OCI-LY7 (cell line): ENCODE measurements around the gene TAS2R38. TPM values are rescaled to one million over a fixed set of nuclear protein-coding genes. Genes with fewer than 3 reads are reported as not detected.
A peak's percentile ranks its signal among the peaks of the same experiment; 100 is the strongest.

Experiments used
- BruUV-seq: library from RNA; stranded (reverse); fragments of 400-500 nt; replicated peaks from 2 replicates; lab custom pipeline; 2021; lab: Mats Ljungman, UMichigan
- CTCF ChIA-PET: fragments of 300-600 bp; sonication (Branson Sonifier 250); formaldehyde crosslinking; loops from one replicate; lab custom pipeline; 2022; ENCODE audit warnings: antibody characterized with exemption; ENCODE audit not compliant: unreplicated experiment; lab: Charles Lee
- POLR2A ChIA-PET: fragments of 300-600 bp; sonication (Branson Sonifier 250); formaldehyde crosslinking; loops from one replicate; lab custom pipeline; 2022; ENCODE audit warnings: antibody characterized with exemption; lab: Charles Lee
- DNase-seq: peaks from one replicate; pipeline ENCODE4 v3.0.0-alpha.2; 2015; ENCODE audit warnings: low spot score
- H2AFZ ChIP-seq: fragments of 200-600 bp; sonication (generic), shearing (Covaris generic); 2 replicates; pipeline ENCODE4 v1.6.1; 2014; ENCODE audit warnings: mild to moderate bottlenecking, antibody characterized with exemption, low read length, moderate library complexity
- H3K27ac ChIP-seq: fragments of 200-600 bp; sonication (generic); 2 replicates; pipeline ENCODE4 v1.5.1; 2014; ENCODE audit warnings: mixed run types, low read depth, mild to moderate bottlenecking, moderate library complexity, low read length, inconsistent platforms; ENCODE audit not compliant: poor library complexity, severe bottlenecking
- H3K36me3 ChIP-seq: fragments of 200-600 bp; sonication (generic); 2 replicates; pipeline ENCODE4 v1.6.1; 2014; ENCODE audit warnings: mild to moderate bottlenecking, antibody characterized with exemption, low read length, moderate library complexity, mixed read lengths; ENCODE audit not compliant: insufficient read depth
- H3K4me1 ChIP-seq: fragments of 200-600 bp; sonication (generic); 2 replicates; pipeline ENCODE4 v1.5.1; 2014; ENCODE audit warnings: mild to moderate bottlenecking, low read length; ENCODE audit not compliant: insufficient read depth, poor library complexity, severe bottlenecking
- H3K4me2 ChIP-seq: fragments of 200-600 bp; sonication (generic); 2 replicates; pipeline ENCODE4 v1.6.1; 2014; ENCODE audit warnings: mild to moderate bottlenecking, low read length
- H3K4me3 ChIP-seq: fragments of 200-600 bp; sonication (generic); 2 replicates; pipeline ENCODE4 v1.5.1; 2014; ENCODE audit warnings: mild to moderate bottlenecking, low read depth, low read length; ENCODE audit not compliant: poor library complexity, severe bottlenecking
- H3K79me2 ChIP-seq: fragments of 200-600 bp; sonication (generic); 2 replicates; pipeline ENCODE4 v1.6.1; 2016; ENCODE audit warnings: low read depth, mild to moderate bottlenecking, low read length, moderate library complexity, mixed read lengths; ENCODE audit not compliant: insufficient read depth
- H3K9me2 ChIP-seq: fragments of 200-600 bp; sonication (generic); 2 replicates; pipeline ENCODE4 v1.6.1; 2016; ENCODE audit warnings: mild to moderate bottlenecking, low read length, mixed read lengths; ENCODE audit not compliant: insufficient read depth
- H3K9me3 ChIP-seq: fragments of 200-600 bp; sonication (generic); 2 replicates; pipeline ENCODE4 v1.6.1; 2014; ENCODE audit warnings: mild to moderate bottlenecking, mixed run types, low read length, mixed read lengths
- H4K20me1 ChIP-seq: fragments of 200-600 bp; sonication (generic); 2 replicates; pipeline ENCODE4 v1.6.1; 2014; ENCODE audit warnings: mild to moderate bottlenecking, antibody characterized with exemption, low read length, moderate library complexity, mixed read lengths; ENCODE audit not compliant: insufficient read depth
- EZH2phosphoT487 ChIP-seq: fragments of 200-600 bp; sonication (generic); IDR thresholded peaks from 2 replicates; pipeline ENCODE4 v1.6.1; 2018; ENCODE audit warnings: low read depth, borderline replicate concordance, mild to moderate bottlenecking, mixed run types, antibody characterized with exemption, low read length, moderate library complexity, mixed read lengths
- intact Hi-C: fragments of 100-400 bp; cut with micrococcal nuclease; formaldehyde crosslinking; loops from one replicate; pipeline ENCODE4 v1.10.0; 2022; ENCODE audit not compliant: unreplicated experiment
- total RNA-seq, 2 experiments: library from RNA; depleted of rRNA in 1 of 2; stranded (reverse); fragments of >200 nt in 1 of 2; shearing (Covaris generic) in 1 of 2; gene quantifications; 2 replicates each; pipeline ENCODE4 v1.2.3, GENCODE V29; 2014 to 2022
- TF ChIP-seq, protein P1 (sequence below): fragments of 200-600 bp; sonication (generic); conservative IDR thresholded peaks from 2 replicates; pipeline ENCODE4 v1.5.1; 2014; ENCODE audit warnings: mild to moderate bottlenecking, antibody characterized with exemption, low read length, moderate library complexity, mixed read lengths

TAS2R38 gene
- total RNA-seq, 2 experiments from 2014 or later, result not detected

DNA sequence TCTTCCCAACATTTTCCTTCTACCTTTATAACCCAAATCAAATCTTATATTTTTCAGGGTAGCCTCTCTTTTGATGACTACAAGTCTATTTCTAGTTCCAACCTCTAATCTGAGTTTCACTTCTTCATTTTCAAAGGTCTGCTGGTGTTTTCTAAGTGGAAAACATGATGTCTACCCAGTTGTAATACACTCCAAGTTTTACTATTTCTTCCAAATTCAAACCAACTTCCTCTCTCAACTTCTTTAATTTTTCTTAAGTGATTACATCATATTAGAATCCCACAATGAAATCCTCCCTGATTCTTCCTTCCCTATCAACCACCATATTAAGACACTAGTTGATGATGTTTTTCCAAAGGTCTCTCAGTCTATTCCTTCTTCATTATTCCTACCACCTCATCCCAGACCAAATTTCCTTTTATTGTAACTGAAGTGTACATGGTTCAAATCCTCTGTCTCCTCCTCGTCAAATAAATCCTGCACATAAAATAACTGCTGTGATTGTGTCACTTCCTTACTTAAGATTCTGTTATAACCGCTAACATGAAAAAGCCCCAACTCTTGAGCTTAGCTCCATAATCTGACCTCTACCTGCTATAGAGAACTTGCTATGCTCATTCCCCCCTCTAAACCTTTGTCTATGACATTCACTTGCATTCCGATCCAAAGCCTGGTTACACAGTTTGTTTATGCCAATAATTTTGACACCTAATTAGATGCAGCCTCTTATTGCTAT lies 12.7 kb downstream of the TAS2R38 start:
- H3K4me2 ChIP-seq, result peak overlapping the region; percentile 46
- H3K4me3 ChIP-seq, result no peak overlapping the region
- peak overlapping the region; percentile 65 for H3K27ac ChIP-seq
- peaks cover 23% of the 10 kb centered on the region for H3K4me1 ChIP-seq
- ChIA-PET CTCF (no interaction called here), POLR2A (no interaction called here)
- no TSS peak for BruUV-seq
- 0 out of 2 replicates have a peak, but pooled peaks cover 3% of the 10 kb centered on the region for H3K9me3 ChIP-seq
- peak overlapping the region; percentile 56; the same call in 1 of the 2 replicates for H2AFZ ChIP-seq
- H3K36me3 ChIP-seq, result no peaks in the 10 kb centered on the region
- intact Hi-C loops, result no loop called here
- H4K20me1 ChIP-seq, result no peaks in the 10 kb centered on the region
- no peaks in the 10 kb centered on the region for H3K79me2 ChIP-seq
- no peaks in the 10 kb centered on the region for H3K9me2 ChIP-seq
- DNase-seq, result peak; percentile 78
- TF ChIP-seq EZH2phosphoT487, result no peak
- TF ChIP-seq, protein P1, sequence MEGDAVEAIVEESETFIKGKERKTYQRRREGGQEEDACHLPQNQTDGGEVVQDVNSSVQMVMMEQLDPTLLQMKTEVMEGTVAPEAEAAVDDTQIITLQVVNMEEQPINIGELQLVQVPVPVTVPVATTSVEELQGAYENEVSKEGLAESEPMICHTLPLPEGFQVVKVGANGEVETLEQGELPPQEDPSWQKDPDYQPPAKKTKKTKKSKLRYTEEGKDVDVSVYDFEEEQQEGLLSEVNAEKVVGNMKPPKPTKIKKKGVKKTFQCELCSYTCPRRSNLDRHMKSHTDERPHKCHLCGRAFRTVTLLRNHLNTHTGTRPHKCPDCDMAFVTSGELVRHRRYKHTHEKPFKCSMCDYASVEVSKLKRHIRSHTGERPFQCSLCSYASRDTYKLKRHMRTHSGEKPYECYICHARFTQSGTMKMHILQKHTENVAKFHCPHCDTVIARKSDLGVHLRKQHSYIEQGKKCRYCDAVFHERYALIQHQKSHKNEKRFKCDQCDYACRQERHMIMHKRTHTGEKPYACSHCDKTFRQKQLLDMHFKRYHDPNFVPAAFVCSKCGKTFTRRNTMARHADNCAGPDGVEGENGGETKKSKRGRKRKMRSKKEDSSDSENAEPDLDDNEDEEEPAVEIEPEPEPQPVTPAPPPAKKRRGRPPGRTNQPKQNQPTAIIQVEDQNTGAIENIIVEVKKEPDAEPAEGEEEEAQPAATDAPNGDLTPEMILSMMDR, result no peak

DNA sequence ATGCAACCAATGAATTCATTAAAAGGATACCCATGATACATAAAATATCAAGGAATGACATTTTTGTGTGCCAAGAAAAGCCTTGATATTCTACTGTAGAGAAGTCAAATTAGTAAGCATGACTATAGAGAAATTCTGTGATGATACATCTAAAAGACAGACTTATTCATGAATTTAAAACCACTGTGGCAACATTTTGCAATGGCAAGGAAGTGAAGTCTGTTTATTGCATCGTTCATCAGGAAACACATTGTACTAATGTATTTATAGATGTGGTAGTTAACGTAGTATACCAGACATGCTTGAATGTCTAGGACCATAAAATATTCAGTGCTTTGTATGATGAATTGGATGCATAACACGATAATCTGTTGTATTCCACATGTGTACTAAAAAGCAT lies 17.5 kb downstream of the TAS2R38 start:
- no peak overlapping the region for H3K4me2 ChIP-seq
- H3K9me2 ChIP-seq, result no peaks in the 10 kb centered on the region
- H4K20me1 ChIP-seq, result no peaks in the 10 kb centered on the region
- ChIA-PET POLR2A (no interaction called here), CTCF (no interaction called here)
- TF ChIP-seq EZH2phosphoT487, result no peak
- TF ChIP-seq, protein P1, result no peak
- H3K4me3 ChIP-seq, result no peak overlapping the region
- BruUV-seq, result no TSS peak
- H3K36me3 ChIP-seq, result no peaks in the 10 kb centered on the region
- H3K79me2 ChIP-seq, result no peaks in the 10 kb centered on the region
- H3K4me1 ChIP-seq, result peaks cover 19% of the 10 kb centered on the region
- intact Hi-C loops, result no loop called here
- H3K9me3 ChIP-seq, result no peaks in the 10 kb centered on the region
- no peak overlapping the region for H3K27ac ChIP-seq
- peak overlapping the region; percentile 34; the same call in 1 of the 2 replicates for H2AFZ ChIP-seq
- DNase-seq, result no peak

DNA sequence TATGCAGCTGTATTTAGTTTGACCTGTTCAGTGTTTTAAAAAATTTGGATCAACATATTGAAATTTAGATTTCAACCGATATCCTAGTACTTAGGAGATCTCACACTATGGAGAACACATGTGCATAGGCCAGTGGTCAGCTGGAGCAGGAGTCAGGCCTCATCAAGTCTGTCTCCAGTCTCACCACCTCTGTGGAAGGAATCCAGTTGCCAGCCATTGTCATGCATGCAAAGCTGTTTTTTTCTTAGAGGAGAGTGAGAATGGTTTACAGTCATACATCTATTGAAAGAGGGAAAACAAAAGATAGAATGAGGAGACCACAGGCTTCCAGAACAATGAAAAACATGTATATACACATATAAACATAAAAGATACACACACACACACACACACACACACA lies 19.2 kb downstream of the TAS2R38 start:
- Histone ChIP-seq H2AFZ (no peak overlapping the region), H3K4me2 (no peak overlapping the region), H3K79me2 (no peaks in the 10 kb centered on the region), H3K9me3 (no peaks in the 10 kb centered on the region), H3K4me3 (no peak overlapping the region), H3K27ac (no peak overlapping the region), H3K36me3 (no peaks in the 10 kb centered on the region), H3K9me2 (no peaks in the 10 kb centered on the region), H3K4me1 (peaks cover 6% of the 10 kb centered on the region), H4K20me1 (no peaks in the 10 kb centered on the region)
- CTCF ChIA-PET, result no interaction called here
- TF ChIP-seq EZH2phosphoT487, result no peak
- TF ChIP-seq, protein P1, result no peak
- POLR2A ChIA-PET, result interaction anchor here (1.5 kb wide), 1 partner anchor 10 kb away, joined by 4 read pairs; no protein-coding TSS in a partner anchor
- no TSS peak for BruUV-seq
- intact Hi-C loops, result no loop called here
- DNase-seq, result no peak
